NCI-H2081 treated with DMSO at 0.1 percent for 48 hours (cell line): Measurements from ENCODE around the gene SLC2A10.

Source experiments
- DNase-seq: peaks from one replicate; lab custom pipeline; 2025; lab: John Stamatoyannopoulos, UW

SLC2A10 gene

GRCh38 chr20:46735436-46735835 is 26.0 kb downstream of the SLC2A10 start:
- DNase-seq, result no peak

- no peak for DNase-seq
Measured at GRCh38 chr20:46739431-46740213, 30.2 kb downstream of the SLC2A10 start.

- DNase-seq, result no peak
Measured at GRCh38 chr20:46740214-46740609, 30.8 kb downstream of the SLC2A10 start.

- DNase-seq, result no peak
Measured at GRCh38 chr20:46741924-46742668, 32.6 kb downstream of the SLC2A10 start.

- no peak for DNase-seq
Measured at GRCh38 chr20:46742669-46743045, 33.2 kb downstream of the SLC2A10 start.

GRCh38 chr20:46743088-46743487 is 33.6 kb downstream of the SLC2A10 start:
- DNase-seq, result no peak

- no peak for DNase-seq
Measured at GRCh38 chr20:46746956-46747526, 37.6 kb downstream of the SLC2A10 start.

- DNase-seq, result no peak
Measured at GRCh38 chr20:46749147-46749546, 39.7 kb downstream of the SLC2A10 start.

GRCh38 chr20:46751856-46752255 is 42.4 kb downstream of the SLC2A10 start:
- no peak for DNase-seq

- no peak for DNase-seq
Measured at GRCh38 chr20:46752728-46753127, 43.3 kb downstream of the SLC2A10 start.

GRCh38 chr20:46755483-46756413 is 46.3 kb downstream of the SLC2A10 start:
- no peak for DNase-seq

- no peak for DNase-seq
Measured at GRCh38 chr20:46756419-46756818, 47.0 kb downstream of the SLC2A10 start.

- no peak for DNase-seq
Measured at GRCh38 chr20:46757135-46757534, 47.7 kb downstream of the SLC2A10 start.

- DNase-seq, result peak; percentile 44
Measured at GRCh38 chr20:46757754-46758678, 48.6 kb downstream of the SLC2A10 start.

- no peak for DNase-seq
Measured at GRCh38 chr20:46758929-46759669, 49.6 kb downstream of the SLC2A10 start.

GRCh38 chr20:46761566-46761965 is 52.1 kb downstream of the SLC2A10 start:
- no peak for DNase-seq

GRCh38 chr20:46764068-46764467 is 54.6 kb downstream of the SLC2A10 start:
- DNase-seq, result no peak

- DNase-seq, result no peak
Measured at GRCh38 chr20:46765506-46766120, 56.2 kb downstream of the SLC2A10 start.

GRCh38 chr20:46767127-46767761 is 57.8 kb downstream of the SLC2A10 start:
- DNase-seq, result peak; percentile 5
